HL-60 (cell line): Measurements from ENCODE around the gene PWWP2B.

Experiments
- CTCF ChIP-seq: IDR thresholded peaks from one replicate; pipeline ENCODE4 v1.5.1; 2011; ENCODE audit warnings: low read length, control low read depth, inconsistent platforms; ENCODE audit not compliant: insufficient read depth
- REST ChIP-seq: IDR thresholded peaks from 2 replicates; pipeline ENCODE4 v1.6.1; 2012; ENCODE audit warnings: low read depth; ENCODE audit not compliant: insufficient replicate concordance

GRCh38 chr10:132458071-132458585, 61.1 kb downstream of the PWWP2B start:
- TF ChIP-seq CTCF (no peak), REST (no peak)
